T-helper 2 cell treated with Interferon-gamma antibody and Interleukin-4, amounts not matched to agents 5 μg/mL and 100 μg/mL, for 36 hours (primary cell): ENCODE results near the gene ABCA3.

Experiments used
- DNase-seq: peaks from one replicate; pipeline ENCODE4 v3.0.0; 2021; ENCODE audit warnings: low spot score
- H3K27ac Mint-ChIP-seq: one replicate; pipeline ENCODE4 v1.8.0; 2021; ENCODE audit warnings: mild to moderate bottlenecking, mixed read lengths
- H3K27me3 Mint-ChIP-seq: one replicate; pipeline ENCODE4 v1.8.0; 2021; ENCODE audit warnings: low read depth, mixed read lengths
- H3K36me3 Mint-ChIP-seq: one replicate; pipeline ENCODE4 v1.8.0; 2021; ENCODE audit warnings: low read depth, mixed read lengths
- H3K4me1 Mint-ChIP-seq: one replicate; pipeline ENCODE4 v1.8.0; 2021; ENCODE audit warnings: low read depth, mixed read lengths
- H3K4me3 Mint-ChIP-seq: one replicate; pipeline ENCODE4 v1.8.0; 2022; ENCODE audit warnings: mild to moderate bottlenecking, moderate library complexity, mixed read lengths
- H3K9me3 Mint-ChIP-seq: one replicate; pipeline ENCODE4 v1.8.0; 2021; ENCODE audit warnings: mixed read lengths

ABCA3 gene

DNA sequence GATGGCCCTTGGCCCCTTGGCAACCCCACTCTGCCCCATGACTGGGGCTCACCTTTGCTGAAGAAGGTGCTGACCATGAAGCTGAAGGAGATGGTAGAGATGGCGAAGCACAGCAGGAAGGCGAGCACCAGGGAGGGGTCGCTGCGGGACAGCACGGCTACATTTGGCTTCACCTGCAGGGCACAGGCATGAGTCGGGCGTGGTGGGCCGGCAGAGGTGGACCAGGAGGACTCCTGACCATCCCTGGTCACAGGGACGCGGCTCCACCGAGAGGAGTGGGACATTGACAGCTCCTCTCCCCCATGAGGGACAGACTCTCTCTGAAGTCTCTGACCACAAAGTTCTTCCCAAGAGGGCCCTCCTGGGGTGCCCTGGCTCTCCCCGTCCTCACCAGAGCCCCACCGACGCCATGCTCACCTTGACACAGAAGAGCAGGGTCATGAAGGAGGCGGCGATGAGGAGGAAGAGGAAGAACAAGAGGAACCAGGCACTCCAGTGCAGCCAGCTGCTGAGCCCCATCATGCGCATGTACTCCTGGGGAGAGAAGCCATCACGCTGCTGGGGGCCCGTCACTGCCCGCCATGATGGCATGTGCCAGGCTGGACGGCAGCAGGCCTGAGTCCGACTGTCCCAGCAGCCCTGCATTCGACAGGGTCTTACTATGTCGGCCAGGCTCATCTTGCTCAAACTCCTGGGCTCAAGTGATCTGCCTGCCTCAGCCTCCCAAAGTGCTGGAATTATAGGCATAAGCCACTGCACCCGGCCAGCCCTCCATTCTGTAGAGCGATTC lies 23.1 kb downstream of the ABCA3 start:
- DNase-seq = no peak
- no peak overlapping the region for H3K27ac Mint-ChIP-seq
- no peaks in the 10 kb centered on the region for H3K4me1 Mint-ChIP-seq
- H3K36me3 Mint-ChIP-seq = no peaks in the 10 kb centered on the region
- H3K4me3 Mint-ChIP-seq = no peak overlapping the region
- H3K27me3 Mint-ChIP-seq = no peaks in the 10 kb centered on the region
- no peaks in the 10 kb centered on the region for H3K9me3 Mint-ChIP-seq

DNA sequence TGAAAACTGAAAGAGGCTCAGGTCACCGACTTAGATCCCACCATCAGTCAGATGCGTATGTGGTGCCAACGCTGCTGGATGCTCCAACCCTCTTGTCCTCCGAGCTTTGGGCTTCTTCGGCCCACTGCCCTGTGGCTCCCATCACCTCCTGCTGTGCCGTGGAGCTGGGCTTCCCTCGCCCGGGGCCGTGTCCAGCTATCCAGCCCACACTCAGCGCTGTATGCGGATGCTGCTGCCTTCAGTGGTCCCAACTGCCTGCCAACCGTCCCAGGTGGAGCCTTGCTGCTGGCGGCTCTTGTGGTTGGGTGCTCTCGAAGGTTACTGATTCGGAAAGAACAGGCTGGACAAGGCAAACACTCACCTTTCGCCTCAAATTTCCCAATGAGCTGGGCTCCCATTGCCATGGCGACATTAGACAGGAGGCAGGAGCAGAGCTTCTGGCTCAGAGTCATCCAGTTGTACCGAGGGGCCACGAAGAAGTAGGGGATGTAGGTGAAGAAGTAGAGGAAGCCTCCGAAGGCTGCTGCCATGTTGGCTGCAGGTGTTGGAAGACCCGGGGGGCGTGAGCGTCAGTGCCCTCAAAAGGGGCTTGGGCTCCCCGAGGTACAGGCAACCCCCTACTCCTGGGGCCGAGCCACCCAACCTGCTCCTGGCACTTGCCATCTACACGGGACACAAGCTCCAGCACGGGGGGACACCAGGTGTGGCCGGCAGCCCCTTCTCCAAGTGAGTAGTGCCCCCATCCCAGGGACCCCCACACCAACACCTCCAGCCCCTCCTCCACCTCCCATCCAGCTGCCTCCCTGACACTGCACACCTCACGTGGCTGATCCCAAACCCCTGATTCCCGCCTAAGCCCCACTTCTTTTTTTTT lies 32.2 kb downstream of the ABCA3 start:
- Mint-ChIP-seq H3K9me3 (no peaks in the 10 kb centered on the region), H3K27me3 (no peaks in the 10 kb centered on the region), H3K36me3 (no peaks in the 10 kb centered on the region), H3K4me1 (no peaks in the 10 kb centered on the region), H3K27ac (no peak overlapping the region), H3K4me3 (no peak overlapping the region)
- DNase-seq = no peak

DNA sequence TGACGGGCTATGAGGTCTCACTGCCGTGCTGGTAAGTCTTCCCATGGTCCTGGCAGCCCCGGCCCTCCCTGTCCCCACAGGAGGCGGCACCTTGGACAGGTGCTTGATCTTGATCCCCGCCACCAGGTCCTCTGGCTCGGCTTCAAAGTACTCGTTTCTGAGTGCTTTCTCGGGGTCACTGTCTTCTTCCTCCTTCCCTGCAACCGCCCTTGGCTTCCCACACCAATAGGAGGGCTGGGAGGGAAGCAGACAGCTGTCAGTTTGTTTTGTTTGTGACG lies 40.7 kb downstream of the ABCA3 start:
- no peak overlapping the region for H3K27ac Mint-ChIP-seq
- H3K4me1 Mint-ChIP-seq = no peaks in the 10 kb centered on the region
- H3K27me3 Mint-ChIP-seq = no peaks in the 10 kb centered on the region
- H3K36me3 Mint-ChIP-seq = no peaks in the 10 kb centered on the region
- no peak for DNase-seq
- H3K4me3 Mint-ChIP-seq = no peak overlapping the region
- H3K9me3 Mint-ChIP-seq = no peaks in the 10 kb centered on the region

DNA sequence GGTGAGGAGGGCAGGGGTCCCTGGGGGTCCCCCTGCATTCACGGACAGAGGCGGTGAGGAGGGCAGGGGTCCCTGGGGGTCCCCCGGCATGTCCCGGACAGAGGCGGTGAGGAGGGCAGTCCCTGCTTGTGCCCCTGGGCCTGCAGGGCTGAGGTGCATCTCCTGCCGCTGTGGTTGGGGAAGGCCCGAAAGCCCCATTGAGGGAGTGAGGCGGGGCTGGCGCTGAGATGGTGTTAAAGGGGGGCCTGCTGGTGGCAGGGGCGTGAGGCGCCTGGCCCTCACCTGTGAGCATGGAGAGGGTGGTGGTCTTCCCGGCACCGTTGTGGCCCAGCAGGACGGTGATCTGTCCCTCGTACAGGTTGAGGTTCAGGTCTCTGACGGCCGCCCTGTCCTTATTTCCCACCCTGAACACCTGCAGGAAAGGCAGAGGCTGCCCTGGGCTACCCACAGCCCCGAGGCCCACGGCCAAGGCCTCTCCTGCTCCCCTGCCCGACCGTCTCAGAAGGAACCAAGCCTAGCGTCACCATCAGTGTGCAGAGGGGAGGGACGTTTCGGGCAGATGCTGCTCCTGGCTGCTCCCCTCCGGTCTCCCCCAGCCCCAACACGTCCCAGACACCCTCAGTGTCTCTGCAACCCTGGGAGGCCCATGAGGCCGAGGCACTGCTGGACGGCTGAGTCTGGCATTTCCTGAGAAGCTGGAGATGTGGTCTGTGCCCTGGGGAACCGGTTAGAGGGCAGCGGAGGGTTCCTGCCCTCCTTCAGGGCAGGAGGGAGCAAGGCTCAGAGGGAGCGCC lies 41.2 kb downstream of the ABCA3 start:
- no peaks in the 10 kb centered on the region for H3K27me3 Mint-ChIP-seq
- no peaks in the 10 kb centered on the region for H3K36me3 Mint-ChIP-seq
- H3K27ac Mint-ChIP-seq = no peak overlapping the region
- no peak overlapping the region for H3K4me3 Mint-ChIP-seq
- no peaks in the 10 kb centered on the region for H3K4me1 Mint-ChIP-seq
- DNase-seq = no peak
- no peaks in the 10 kb centered on the region for H3K9me3 Mint-ChIP-seq

DNA sequence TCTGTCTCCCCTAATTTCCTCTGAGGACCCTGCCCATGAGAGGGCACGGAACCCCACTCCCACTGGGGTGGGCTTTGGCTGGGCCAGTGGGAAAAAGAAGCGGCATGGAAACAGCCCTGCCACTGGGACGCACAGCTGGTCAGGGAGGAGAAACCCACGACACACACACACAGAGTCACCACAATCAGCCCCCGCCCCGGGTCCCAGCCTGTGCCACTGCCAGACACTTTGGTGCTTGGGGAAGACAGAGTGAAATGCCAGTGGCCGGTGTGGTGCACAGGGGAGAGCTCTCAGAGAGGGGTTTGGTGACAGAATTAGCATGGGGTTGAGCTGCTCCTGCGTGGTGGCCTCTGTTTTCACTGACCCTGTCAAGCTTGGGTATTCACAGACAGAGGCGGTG lies 41.9 kb downstream of the ABCA3 start:
- Mint-ChIP-seq H3K4me1 (no peaks in the 10 kb centered on the region), H3K36me3 (no peaks in the 10 kb centered on the region)

DNA sequence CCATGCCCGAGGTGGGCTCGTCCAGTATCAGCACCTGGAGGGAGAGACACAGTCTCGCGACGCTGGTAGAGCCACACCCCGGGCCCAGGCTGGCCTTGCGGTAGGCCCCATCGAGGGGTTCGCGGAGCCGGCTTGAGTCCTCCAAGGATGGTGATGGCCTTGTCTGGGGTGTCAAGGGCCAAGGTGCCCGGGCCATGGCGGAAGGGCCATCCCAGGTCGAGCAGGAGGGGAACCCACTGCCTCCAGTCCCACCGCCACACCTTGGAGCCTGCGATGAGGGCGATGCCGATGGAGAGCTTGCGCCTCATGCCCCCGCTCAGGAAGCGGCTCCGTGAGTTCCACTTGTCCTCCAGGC lies 43.0 kb downstream of the ABCA3 start:
- Mint-ChIP-seq H3K36me3 (no peaks in the 10 kb centered on the region), H3K27me3 (no peaks in the 10 kb centered on the region), H3K4me3 (no peak overlapping the region), H3K4me1 (no peaks in the 10 kb centered on the region), H3K9me3 (no peaks in the 10 kb centered on the region), H3K27ac (no peak overlapping the region)
- no peak for DNase-seq

More for the DNA sequence above, 41.9 kb downstream of the ABCA3 start:
- Mint-ChIP-seq H3K4me3 (no peak overlapping the region), H3K27ac (no peak overlapping the region), H3K27me3 (no peaks in the 10 kb centered on the region), H3K9me3 (no peaks in the 10 kb centered on the region)
- no peak for DNase-seq

DNA sequence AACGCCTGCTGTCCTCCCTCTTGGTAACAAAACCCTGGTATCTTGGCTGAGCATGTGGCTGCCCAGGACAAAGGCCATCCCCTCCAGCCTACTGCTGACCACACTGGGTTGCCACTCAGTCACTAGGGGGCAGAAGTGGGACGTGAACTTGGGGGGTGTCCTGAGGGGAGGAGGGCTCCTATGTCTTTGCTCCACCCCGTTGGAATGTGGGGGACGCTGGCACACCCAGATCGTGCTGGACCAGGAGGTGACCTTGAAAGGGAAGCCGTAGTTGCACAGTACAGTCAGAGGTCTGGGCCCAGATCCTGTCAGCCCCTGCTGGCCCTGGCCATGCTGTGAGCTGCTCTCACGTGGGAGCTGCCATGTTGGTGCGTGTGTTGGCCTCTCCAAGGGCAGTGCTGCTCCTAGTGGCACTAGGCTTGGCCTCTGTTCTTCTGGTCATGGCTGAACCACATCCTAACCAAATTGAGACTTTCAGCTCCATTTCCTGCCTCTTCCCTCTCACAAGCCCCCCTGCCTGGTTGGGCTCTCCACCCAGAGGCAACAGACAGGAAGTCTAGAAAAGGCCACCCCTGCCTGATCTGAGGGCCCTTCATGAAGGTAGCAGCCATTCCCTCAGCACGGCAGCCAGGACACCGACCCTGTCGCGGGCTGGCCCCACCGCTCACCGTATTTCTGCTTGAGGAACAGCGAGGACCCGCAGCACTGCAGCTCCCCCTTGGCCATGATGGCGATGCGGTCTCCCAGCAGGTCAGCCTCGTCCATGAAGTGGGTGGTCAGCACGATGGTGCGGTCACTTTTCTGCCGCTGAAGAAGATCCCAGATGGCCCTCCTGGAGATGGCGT lies 43.6 kb downstream of the ABCA3 start:
- Mint-ChIP-seq H3K9me3 (no peaks in the 10 kb centered on the region), H3K4me1 (no peaks in the 10 kb centered on the region), H3K27ac (no peak overlapping the region), H3K36me3 (no peaks in the 10 kb centered on the region), H3K4me3 (no peak overlapping the region), H3K27me3 (no peaks in the 10 kb centered on the region)
- no peak for DNase-seq

DNA sequence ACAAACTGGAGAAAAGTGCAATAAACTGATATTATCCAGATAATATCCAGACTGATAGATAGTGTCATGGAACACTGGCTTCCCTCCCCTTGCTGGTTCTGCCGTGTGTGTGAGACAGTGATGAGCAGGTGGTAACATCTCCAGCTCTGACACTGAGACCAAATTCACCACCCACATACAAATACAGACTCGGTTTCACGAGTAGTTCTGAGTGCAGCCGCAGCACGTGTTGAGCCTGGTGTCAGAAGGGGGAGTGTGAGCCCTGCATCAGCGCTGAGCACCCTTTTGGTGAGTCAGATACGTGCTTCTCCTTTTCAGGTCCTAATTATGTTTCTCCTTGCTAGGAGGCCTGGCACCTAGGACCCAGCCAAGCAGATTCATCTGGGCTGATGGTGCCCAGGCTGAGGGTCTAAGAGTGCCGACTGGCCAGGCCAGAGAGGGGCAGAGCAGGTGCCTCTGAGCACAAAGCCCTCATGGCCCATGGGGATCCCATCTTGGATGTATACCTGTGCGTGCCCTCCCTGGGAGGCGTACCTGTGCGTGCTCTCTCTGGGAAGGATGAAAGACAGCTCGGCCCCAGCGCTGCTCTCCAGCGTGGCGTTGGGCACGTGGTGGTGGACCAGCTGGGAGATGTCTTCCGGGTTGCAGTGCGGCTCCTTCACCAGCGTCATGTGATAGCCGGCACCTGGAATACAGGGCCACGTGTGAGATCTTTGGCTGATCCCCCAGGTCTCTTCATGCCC lies 45.3 kb downstream of the ABCA3 start:
- H3K4me3 Mint-ChIP-seq = no peak overlapping the region
- no peak for DNase-seq
- no peaks in the 10 kb centered on the region for H3K36me3 Mint-ChIP-seq
- H3K27ac Mint-ChIP-seq = no peak overlapping the region
- H3K4me1 Mint-ChIP-seq = no peaks in the 10 kb centered on the region
- H3K9me3 Mint-ChIP-seq = no peaks in the 10 kb centered on the region
- H3K27me3 Mint-ChIP-seq = no peaks in the 10 kb centered on the region

DNA sequence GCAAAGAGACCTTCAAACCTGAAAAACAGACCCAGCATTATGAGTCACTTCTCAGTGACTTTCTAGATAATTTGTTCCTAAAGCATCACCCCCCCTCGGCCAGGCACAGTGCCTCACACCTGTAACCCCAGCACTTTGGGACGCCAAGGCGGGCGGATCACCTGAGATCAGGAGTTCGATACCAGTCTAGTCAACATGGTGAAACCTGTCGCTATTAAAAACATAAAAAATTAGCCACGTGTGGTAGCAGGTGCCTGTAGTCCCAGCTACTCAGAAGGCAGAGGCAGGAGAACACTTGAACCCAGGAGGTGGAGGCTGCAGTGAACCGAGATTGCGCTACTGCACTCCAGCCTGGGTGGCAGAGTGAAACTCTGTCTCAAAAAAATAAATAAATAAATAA lies 48.3 kb downstream of the ABCA3 start:
- H3K36me3 Mint-ChIP-seq = no peaks in the 10 kb centered on the region
- H3K4me3 Mint-ChIP-seq = no peak overlapping the region
- no peak overlapping the region for H3K27ac Mint-ChIP-seq
- H3K27me3 Mint-ChIP-seq = no peaks in the 10 kb centered on the region
- H3K9me3 Mint-ChIP-seq = no peaks in the 10 kb centered on the region
- H3K4me1 Mint-ChIP-seq = no peaks in the 10 kb centered on the region
- no peak for DNase-seq

DNA sequence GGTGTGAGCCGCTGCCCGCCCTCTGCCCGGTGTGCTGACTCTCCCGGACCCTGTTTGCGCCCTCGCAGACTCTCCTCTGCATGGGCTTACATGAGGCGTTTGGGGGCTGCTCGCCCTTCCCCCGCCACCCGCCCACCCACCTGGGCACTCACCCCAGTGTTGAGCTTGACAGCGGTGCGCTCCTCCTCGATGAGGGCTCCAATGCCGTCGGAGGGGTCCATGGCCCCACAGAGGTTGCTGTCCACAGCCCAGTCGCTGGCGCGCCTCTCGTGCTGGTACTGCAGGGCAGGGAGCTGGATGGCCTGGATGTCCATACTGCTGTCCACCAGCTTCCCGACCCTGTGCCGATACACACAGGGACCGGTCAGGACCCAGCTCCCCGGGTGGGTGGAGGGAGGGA lies 51.2 kb downstream of the ABCA3 start:
- no peak for DNase-seq
- Mint-ChIP-seq H3K9me3 (no peaks in the 10 kb centered on the region), H3K27ac (no peak overlapping the region), H3K4me1 (no peaks in the 10 kb centered on the region), H3K36me3 (no peaks in the 10 kb centered on the region), H3K27me3 (no peaks in the 10 kb centered on the region), H3K4me3 (no peak overlapping the region)

DNA sequence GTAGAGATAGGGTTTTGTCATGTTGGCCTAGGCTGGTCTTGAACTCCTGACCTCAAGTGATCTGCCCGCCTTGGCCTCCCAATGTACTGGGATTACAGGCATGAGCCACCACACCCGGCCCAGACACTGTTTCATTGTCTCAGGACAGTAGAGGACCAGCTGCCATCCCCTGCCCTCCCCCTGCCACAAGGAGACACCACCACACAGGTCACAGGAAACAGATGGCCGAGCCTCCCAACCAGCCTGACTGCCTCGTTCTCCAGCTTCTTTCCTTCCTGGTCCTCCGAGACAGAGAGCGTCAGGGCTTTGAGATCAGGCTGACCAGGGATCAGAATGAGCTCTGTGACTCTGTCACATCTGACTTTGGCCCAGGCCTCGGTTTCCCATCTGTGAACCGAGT lies 51.8 kb downstream of the ABCA3 start:
- Mint-ChIP-seq H3K4me3 (no peak overlapping the region), H3K27ac (no peak overlapping the region), H3K9me3 (no peaks in the 10 kb centered on the region), H3K4me1 (no peaks in the 10 kb centered on the region), H3K36me3 (no peaks in the 10 kb centered on the region), H3K27me3 (no peaks in the 10 kb centered on the region)
- DNase-seq = no peak

DNA sequence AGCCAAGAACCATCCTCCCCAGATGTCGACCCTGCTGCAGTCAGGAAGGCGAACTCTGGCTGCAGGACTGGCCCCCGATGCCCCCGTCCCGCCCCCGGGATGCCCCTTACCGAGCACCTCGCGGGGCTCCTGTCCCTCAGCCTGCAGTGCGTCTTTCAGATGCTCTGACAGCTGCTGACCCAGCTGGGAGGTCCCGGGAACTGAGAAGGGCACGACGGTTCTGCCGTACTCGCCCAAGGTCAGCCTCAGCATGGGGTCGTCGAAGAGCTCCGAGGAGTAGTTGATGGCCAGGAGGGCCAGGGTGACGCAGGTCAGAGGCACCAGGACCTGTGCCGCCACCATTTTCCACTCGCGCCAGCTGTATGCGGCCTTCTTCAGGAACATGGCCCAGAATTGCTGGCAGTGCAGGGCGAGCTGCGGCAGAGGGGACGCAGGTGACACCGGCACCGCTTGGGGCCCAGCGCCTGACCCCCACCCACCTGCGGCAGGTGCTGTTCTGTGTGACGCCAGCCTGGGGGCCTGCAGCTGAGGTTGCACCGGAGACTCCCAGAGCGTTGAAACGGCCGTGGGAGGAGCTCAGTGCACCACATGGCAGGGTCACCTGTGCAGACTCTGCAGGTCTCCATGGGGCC lies 52.5 kb downstream of the ABCA3 start:
- Mint-ChIP-seq H3K27ac (no peak overlapping the region), H3K36me3 (no peaks in the 10 kb centered on the region), H3K9me3 (no peaks in the 10 kb centered on the region), H3K4me1 (no peaks in the 10 kb centered on the region), H3K4me3 (no peak overlapping the region), H3K27me3 (no peaks in the 10 kb centered on the region)
- DNase-seq = no peak

DNA sequence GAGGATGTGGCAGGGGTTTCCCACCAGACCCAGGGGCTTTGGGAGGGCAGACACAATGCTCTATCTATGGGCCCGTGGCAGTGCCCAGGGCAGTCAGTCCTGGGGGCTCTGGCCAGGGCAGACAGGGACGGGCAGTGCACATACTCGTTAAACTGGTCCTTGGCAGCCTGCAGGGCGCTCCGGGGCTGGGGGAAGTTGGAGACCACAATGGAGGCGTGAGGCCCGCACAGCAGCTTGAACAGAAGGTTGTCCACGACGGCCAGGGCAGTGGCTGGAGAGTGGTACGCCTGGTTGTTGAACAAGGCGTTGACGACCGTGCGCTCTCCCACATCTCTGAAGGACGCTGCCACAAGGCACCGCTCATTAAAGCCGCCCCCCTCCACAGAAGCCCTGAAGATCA lies 54.0 kb downstream of the ABCA3 start:
- no peak overlapping the region for H3K4me3 Mint-ChIP-seq
- H3K4me1 Mint-ChIP-seq = no peaks in the 10 kb centered on the region
- DNase-seq = no peak
- H3K9me3 Mint-ChIP-seq = no peaks in the 10 kb centered on the region
- no peaks in the 10 kb centered on the region for H3K36me3 Mint-ChIP-seq
- no peaks in the 10 kb centered on the region for H3K27me3 Mint-ChIP-seq
- no peak overlapping the region for H3K27ac Mint-ChIP-seq
